MM.1S (cell line): Measurements from ENCODE around the gene KDSR.

Source experiments
- CTCF ChIP-seq: fragments of 300-600 bp; sonication (generic); IDR thresholded peaks from 2 replicates; pipeline ENCODE4 v1.5.1; 2016; ENCODE audit warnings: antibody characterized with exemption, low read length, mixed read lengths
- EZH2 ChIP-seq: fragments of 300-600 bp; sonication (generic); optimal IDR thresholded peaks from 2 replicates; pipeline ENCODE3; 2017; ENCODE audit warnings: low read depth, mild to moderate bottlenecking, antibody characterized with exemption, low read length, mixed read lengths
- EZH2phosphoT487 ChIP-seq: fragments of 300-600 bp; sonication (generic); IDR thresholded peaks from 2 replicates; pipeline ENCODE4 v1.6.1; 2018; ENCODE audit warnings: antibody characterized with exemption, low read length

- TF ChIP-seq EZH2 (no peak), CTCF (no peak), EZH2phosphoT487 (no peak)
These were observed 44.8 kb downstream of the KDSR start for GRCh38 chr18:63322206-63322605.
